ENCODE measurements around the gene C2orf68.
"Not testable (repeated sequence)": the region's sequence is repeated elsewhere in the genome, so short reads cannot be mapped to it uniquely, and the experiment has no call there.

C2orf68 gene

DNA sequence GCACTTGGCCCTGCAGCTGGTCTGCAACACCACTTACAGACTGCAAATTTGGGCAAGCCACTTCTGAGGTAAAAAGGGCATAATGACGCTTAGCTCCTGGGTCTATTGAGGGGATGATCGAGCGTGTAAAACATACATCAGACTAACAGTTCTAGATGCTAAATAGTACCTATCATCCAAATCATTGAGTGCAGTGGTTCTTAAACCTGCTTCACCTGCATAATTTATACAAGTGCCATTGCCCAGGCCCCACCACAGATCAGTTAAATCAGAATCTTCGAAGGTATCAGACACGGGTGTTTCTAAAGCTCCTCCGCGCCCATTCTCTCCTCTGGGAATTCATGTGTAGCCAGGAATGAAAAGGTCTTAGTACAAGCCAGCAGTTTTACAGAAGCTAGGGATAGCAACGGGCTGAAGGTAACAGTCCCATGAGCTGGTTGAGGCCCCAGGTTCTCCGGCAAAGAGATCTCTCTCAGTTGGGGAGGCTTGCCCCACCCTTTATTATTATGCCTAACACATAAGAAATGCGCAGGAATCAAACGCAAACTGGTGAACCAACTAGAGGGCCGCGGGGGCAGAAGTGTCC lies 17.1 kb downstream of the C2orf68 start:
- H3K27me3 ChIP-seq = no peaks in the 10 kb centered on the region
- H3K4me1 ChIP-seq = peaks cover 42% of the 10 kb centered on the region
- H4K20me1 ChIP-seq = peaks cover 33% of the 10 kb centered on the region; the same call in 1 of the 2 replicates
- H3K4me3 ChIP-seq = peak overlapping the region; percentile 95
- H3K4me2 ChIP-seq = peak overlapping the region; percentile 91
- H3K36me3 ChIP-seq = peaks cover 63% of the 10 kb centered on the region
- H3K27ac ChIP-seq = peak overlapping the region; percentile 88
- peak overlapping the region; percentile 92 for H3K9ac ChIP-seq
- no peak for TF ChIP-seq Cebpa-rat (IDR thresholded peaks at IDR 0.05)
- no peaks in the 10 kb centered on the region for H3K9me3 ChIP-seq

GRCh38 chr2:85593023-85593422 lies 18.8 kb downstream of the C2orf68 start:
- peaks cover 45% of the 10 kb centered on the region for H3K36me3 ChIP-seq
- no peaks in the 10 kb centered on the region for H3K27me3 ChIP-seq
- no peak overlapping the region for H3K27ac ChIP-seq
- H3K4me3 ChIP-seq = no peak overlapping the region
- no peaks in the 10 kb centered on the region for H3K9me3 ChIP-seq
- peaks cover 60% of the 10 kb centered on the region for H3K4me1 ChIP-seq
- no peak overlapping the region for H3K4me2 ChIP-seq
- no peak for TF ChIP-seq Cebpa-rat (IDR thresholded peaks at IDR 0.05)
- H4K20me1 ChIP-seq = peaks cover 36% of the 10 kb centered on the region; the same call in 1 of the 2 replicates
- no peak overlapping the region for H3K9ac ChIP-seq

- not testable (repeated sequence) for H3K27me3 ChIP-seq, H3K9me3 ChIP-seq, H3K4me2 ChIP-seq, H3K27ac ChIP-seq, H3K9ac ChIP-seq, H3K4me3 ChIP-seq
- H4K20me1 ChIP-seq = peaks cover 33% of the 10 kb centered on the region; the same call in 1 of the 2 replicates
- H3K36me3 ChIP-seq = peaks cover 38% of the 10 kb centered on the region
- peaks cover 64% of the 10 kb centered on the region for H3K4me1 ChIP-seq
Observed at GRCh38 chr2:85592299-85592698, 19.6 kb downstream of the C2orf68 start.

- no peak overlapping the region for H3K27ac ChIP-seq
- no peak overlapping the region for H3K4me2 ChIP-seq
- H3K36me3 ChIP-seq = peaks cover 31% of the 10 kb centered on the region
- no peaks in the 10 kb centered on the region for H3K27me3 ChIP-seq
- H4K20me1 ChIP-seq = peaks cover 26% of the 10 kb centered on the region; the same call in 1 of the 2 replicates
- no peak overlapping the region for H3K4me3 ChIP-seq
- no peaks in the 10 kb centered on the region for H3K9me3 ChIP-seq
- peaks cover 64% of the 10 kb centered on the region for H3K4me1 ChIP-seq
- H3K9ac ChIP-seq = no peak overlapping the region
- no peak for TF ChIP-seq Cebpa-rat (IDR thresholded peaks at IDR 0.05)
Observed at GRCh38 chr2:85591563-85591962, 20.3 kb downstream of the C2orf68 start.

- Histone ChIP-seq H3K4me1 (peaks cover 64% of the 10 kb centered on the region), H3K4me3 (no peak overlapping the region), H3K36me3 (peaks cover 30% of the 10 kb centered on the region), H4K20me1 (peaks cover 20% of the 10 kb centered on the region; the same call in 1 of the 2 replicates), H3K27me3 (no peaks in the 10 kb centered on the region), H3K4me2 (peak overlapping the region; percentile 46; the same call in 1 of the 2 replicates), H3K9me3 (no peaks in the 10 kb centered on the region), H3K9ac (no peak overlapping the region), H3K27ac (no peak overlapping the region)
- TF ChIP-seq Cebpa-rat (IDR thresholded peaks at IDR 0.05) = no peak
Observed at GRCh38 chr2:85590950-85591349, 20.9 kb downstream of the C2orf68 start.

GRCh38 chr2:85589982-85590791 lies 21.7 kb downstream of the C2orf68 start:
- H3K4me1 ChIP-seq = peaks cover 72% of the 10 kb centered on the region
- H3K4me2 ChIP-seq = peak overlapping the region; percentile 46
- no peaks in the 10 kb centered on the region for H3K27me3 ChIP-seq
- no peak overlapping the region for H3K9ac ChIP-seq
- no peak overlapping the region for H3K4me3 ChIP-seq
- H3K9me3 ChIP-seq = no peaks in the 10 kb centered on the region
- H4K20me1 ChIP-seq = peaks cover 18% of the 10 kb centered on the region; the same call in 1 of the 2 replicates
- TF ChIP-seq Cebpa-rat (IDR thresholded peaks at IDR 0.05) = no peak
- H3K27ac ChIP-seq = no peak overlapping the region
- H3K36me3 ChIP-seq = peaks cover 30% of the 10 kb centered on the region

GRCh38 chr2:85589181-85589580 lies 22.7 kb downstream of the C2orf68 start:
- H3K27ac ChIP-seq = no peak overlapping the region
- peak overlapping the region; percentile 99 for H3K4me2 ChIP-seq
- TF ChIP-seq Cebpa-rat (IDR thresholded peaks at IDR 0.05) = no peak
- peak overlapping the region; percentile 49; the same call in 1 of the 2 replicates for H3K9ac ChIP-seq
- H3K4me3 ChIP-seq = no peak overlapping the region
- no peaks in the 10 kb centered on the region for H3K27me3 ChIP-seq
- no peaks in the 10 kb centered on the region for H3K9me3 ChIP-seq
- peaks cover 30% of the 10 kb centered on the region for H3K36me3 ChIP-seq
- H4K20me1 ChIP-seq = peaks cover 18% of the 10 kb centered on the region; the same call in 1 of the 2 replicates
- peaks cover 68% of the 10 kb centered on the region for H3K4me1 ChIP-seq

DNA sequence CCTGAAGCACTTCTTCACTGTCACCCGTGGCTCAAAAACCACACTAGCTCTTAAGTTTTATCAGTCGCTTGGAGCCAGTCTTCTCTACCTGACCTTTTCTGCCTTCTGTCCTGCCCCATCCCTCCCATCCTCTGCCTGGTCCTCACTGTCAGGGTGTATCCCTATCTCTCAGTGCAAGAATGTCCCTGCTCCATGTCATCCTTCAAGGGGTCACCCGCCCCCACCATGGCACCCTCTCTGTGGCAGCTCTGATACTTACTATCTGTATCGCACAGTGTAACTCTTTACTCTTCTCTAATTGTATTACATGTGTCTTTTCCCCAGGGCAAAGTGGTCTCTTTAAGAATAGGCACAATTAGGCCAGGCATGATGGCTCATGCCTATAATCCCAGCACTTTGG lies 23.2 kb downstream of the C2orf68 start:
- peaks cover 30% of the 10 kb centered on the region for H3K36me3 ChIP-seq
- H3K4me2 ChIP-seq = peak overlapping the region; percentile 99
- peaks cover 18% of the 10 kb centered on the region; the same call in 1 of the 2 replicates for H4K20me1 ChIP-seq
- peak overlapping the region; percentile 70 for H3K27ac ChIP-seq
- H3K9ac ChIP-seq = peak overlapping the region; percentile 49
- H3K9me3 ChIP-seq = no peaks in the 10 kb centered on the region
- H3K4me3 ChIP-seq = no peak overlapping the region
- H3K4me1 ChIP-seq = peaks cover 68% of the 10 kb centered on the region
- no peak for TF ChIP-seq Cebpa-rat (IDR thresholded peaks at IDR 0.05)
- no peaks in the 10 kb centered on the region for H3K27me3 ChIP-seq

DNA sequence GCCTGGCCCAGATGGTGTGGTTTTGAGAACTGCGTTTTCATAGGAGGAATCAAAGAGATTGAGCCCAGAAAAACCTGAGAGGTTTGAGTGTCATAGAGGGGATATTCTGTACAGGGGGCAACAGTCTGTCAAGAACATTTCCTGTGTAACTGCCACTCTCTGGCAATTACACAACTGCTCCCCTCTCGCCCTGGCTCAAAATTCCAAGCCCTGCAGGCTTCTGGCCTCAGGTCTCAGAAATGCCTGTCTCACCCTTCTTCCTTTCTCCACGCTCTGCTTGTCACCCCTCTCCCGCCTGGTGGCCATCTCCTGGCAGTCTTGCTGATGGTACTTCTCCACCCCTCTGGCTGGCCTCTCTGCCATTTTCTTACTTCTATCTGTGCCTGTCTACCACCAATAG lies 23.6 kb downstream of the C2orf68 start:
- H3K9ac ChIP-seq = peak overlapping the region; percentile 49
- no peaks in the 10 kb centered on the region for H3K9me3 ChIP-seq
- H3K27ac ChIP-seq = peak overlapping the region; percentile 70
- H3K4me3 ChIP-seq = no peak overlapping the region
- H4K20me1 ChIP-seq = peaks cover 18% of the 10 kb centered on the region; the same call in 1 of the 2 replicates
- peak overlapping the region; percentile 99 for H3K4me2 ChIP-seq
- H3K4me1 ChIP-seq = peaks cover 72% of the 10 kb centered on the region
- peak; percentile 46; the same call in 1 of the 2 replicates for TF ChIP-seq Cebpa-rat (IDR thresholded peaks at IDR 0.05)
- peaks cover 28% of the 10 kb centered on the region for H3K36me3 ChIP-seq
- no peaks in the 10 kb centered on the region for H3K27me3 ChIP-seq

GRCh38 chr2:85585781-85586105 lies 26.1 kb downstream of the C2orf68 start:
- Histone ChIP-seq H3K4me1 (peaks cover 93% of the 10 kb centered on the region), H3K36me3 (peaks cover 5% of the 10 kb centered on the region; the same call in 1 of the 2 replicates), H3K9ac (peak overlapping the region; percentile 83), H3K9me3 (no peaks in the 10 kb centered on the region), H4K20me1 (peaks cover 10% of the 10 kb centered on the region; the same call in 1 of the 2 replicates), H3K27me3 (no peaks in the 10 kb centered on the region), H3K27ac (peak overlapping the region; percentile 89), H3K4me2 (peak overlapping the region; percentile 99), H3K4me3 (peak overlapping the region; percentile 75)
- TF ChIP-seq Cebpa-rat (IDR thresholded peaks at IDR 0.05) = no peak

Data from BLaER1 (cell line).